H1 (cell line): Measurements from ENCODE around the gene FBXO44. TPM values are rescaled to one million over a fixed set of nuclear protein-coding genes. Genes with fewer than 3 reads are reported as not detected.

Experiments
- CTCF ChIA-PET: fragments of 300-600 bp; sonication (Branson Sonifier 250); formaldehyde crosslinking; loops from one replicate; lab custom pipeline; 2021; ENCODE audit not compliant: partially characterized antibody; lab: Charles Lee
- POLR2A ChIA-PET: fragments of 300-600 bp; sonication (Branson Sonifier 250); formaldehyde crosslinking; loops from one replicate; lab custom pipeline; 2021; ENCODE audit warnings: inconsistent platforms; ENCODE audit not compliant: partially characterized antibody; lab: Charles Lee
- DNase-seq, 2 experiments: peaks; one replicate each; pipeline versions ENCODE4 v3.0.0 to v3.0.0-alpha.2; 2010 to 2022; ENCODE audit warnings: low spot score in 2 of 2, low read depth in 1 of 2, mixed read lengths in 1 of 2
- FAIRE-seq: peaks from 2 replicates; lab custom pipeline; 2011; peaks lifted over from hg19 to GRCh38; lab: Jason Lieb, UNC
- H2AFZ ChIP-seq: 2 replicates; pipeline ENCODE4 v1.8.1; 2012; ENCODE audit warnings: low read length, inconsistent platforms
- H2AK5ac ChIP-seq: 2 replicates; pipeline ENCODE4 v1.6.1; 2013; ENCODE audit warnings: low read depth, low read length
- H2BK120ac ChIP-seq: replicated peaks from 2 replicates; pipeline ENCODE3; 2013; ENCODE audit warnings: low read depth, low read length, inconsistent platforms
- H2BK12ac ChIP-seq: 2 replicates; pipeline ENCODE4 v1.6.1; 2013; ENCODE audit warnings: low read depth, low read length
- H2BK15ac ChIP-seq: 2 replicates; pipeline ENCODE4 v1.6.1; 2013; ENCODE audit warnings: low read length
- H2BK20ac ChIP-seq: 2 replicates; pipeline ENCODE4 v1.6.1; 2013; ENCODE audit warnings: low read length
- H2BK5ac ChIP-seq: 2 replicates; pipeline ENCODE4 v1.6.1; 2013; ENCODE audit warnings: low read depth, low read length
- H3K14ac ChIP-seq: 2 replicates; pipeline ENCODE4 v1.6.1; 2013; ENCODE audit warnings: inconsistent platforms; ENCODE audit not compliant: insufficient read length
- H3K18ac ChIP-seq: 2 replicates; pipeline ENCODE4 v1.6.1; 2013; ENCODE audit warnings: low read length; ENCODE audit errors: extremely low read depth
- H3K23ac ChIP-seq: 2 replicates; pipeline ENCODE4 v1.6.1; 2013; ENCODE audit warnings: inconsistent platforms; ENCODE audit not compliant: insufficient read length
- H3K23me2 ChIP-seq: 2 replicates; pipeline ENCODE4 v1.6.1; 2013; ENCODE audit warnings: low read depth, low read length
- H3K27ac ChIP-seq: 2 replicates; pipeline ENCODE4 v1.6.1; 2011; ENCODE audit warnings: low read depth, low read length, inconsistent platforms
- H3K27me3 ChIP-seq, 4 experiments: replicated peaks in 1 of 4; 1 replicate in 1 of 4; 2 replicates in 3 of 4; pipeline versions ENCODE4 v1.6.1 to v1.8.1; 2011 to 2013; ENCODE audit warnings: low read length in 3 of 4, mild to moderate bottlenecking in 3 of 4, inconsistent platforms in 2 of 4, mixed read lengths in 2 of 4, moderate library complexity in 1 of 4; ENCODE audit not compliant: control insufficient read depth in 3 of 4, insufficient read depth in 3 of 4; ENCODE audit errors: extremely low read depth in 1 of 4
- H3K36me3 ChIP-seq, 4 experiments: 2 replicates each; pipeline versions ENCODE4 v1.6.1 to v1.8.1; 2011 to 2013; ENCODE audit warnings: mild to moderate bottlenecking in 4 of 4, low read length in 3 of 4, moderate library complexity in 2 of 4, control low read depth in 1 of 4, inconsistent platforms in 1 of 4; ENCODE audit not compliant: insufficient read depth in 4 of 4, control insufficient read depth in 2 of 4
- H3K4ac ChIP-seq: replicated peaks from 2 replicates; pipeline ENCODE3; 2013; ENCODE audit warnings: low read length, low read depth, mixed read lengths, inconsistent platforms; ENCODE audit not compliant: insufficient read length
- H3K4me1 ChIP-seq, 4 experiments: replicated peaks in 1 of 4; 1 replicate in 1 of 4; 2 replicates in 3 of 4; pipeline versions ENCODE4 v1.6.1 to v1.8.1; 2011 to 2013; ENCODE audit warnings: low read length in 3 of 4, inconsistent platforms in 2 of 4, mixed read lengths in 1 of 4; ENCODE audit not compliant: insufficient read depth in 4 of 4, control insufficient read depth in 3 of 4
- H3K4me2 ChIP-seq, 2 experiments: 2 replicates each; pipeline versions ENCODE4 v1.6.1 to v1.8.1; 2011 to 2013; ENCODE audit warnings: low read depth in 2 of 2, low read length in 2 of 2, control low read depth in 1 of 2, inconsistent platforms in 1 of 2, mild to moderate bottlenecking in 1 of 2; ENCODE audit not compliant: insufficient read depth in 1 of 2
- H3K4me3 ChIP-seq, 4 experiments: fragments of 200-600, 300-600 bp in 1 of 4; sonication (generic), shearing (Covaris generic), sonication (Bioruptor Twin) in 1 of 4; 2 replicates each; pipeline versions ENCODE4 v1.5.1 to v1.8.1; 2011 to 2016; ENCODE audit warnings: low read length in 4 of 4, low read depth in 3 of 4, control low read depth in 2 of 4, inconsistent platforms in 2 of 4, mild to moderate bottlenecking in 2 of 4, mixed read lengths in 1 of 4, moderate library complexity in 1 of 4; ENCODE audit not compliant: insufficient read depth in 2 of 4; ENCODE audit errors: extremely low read depth in 1 of 4
- H3K56ac ChIP-seq: replicated peaks from 2 replicates; pipeline ENCODE3; 2013; ENCODE audit warnings: low read depth, mild to moderate bottlenecking, mixed read lengths, low read length, inconsistent platforms; ENCODE audit not compliant: insufficient read length
- H3K79me1 ChIP-seq: 2 replicates; pipeline ENCODE4 v1.6.1; 2013; ENCODE audit warnings: low read depth, low read length, control low read depth
- H3K79me2 ChIP-seq, 2 experiments: 2 replicates each; pipeline versions ENCODE4 v1.6.1 to v1.8.1; 2012 to 2013; ENCODE audit warnings: low read length in 2 of 2, mild to moderate bottlenecking in 2 of 2, inconsistent platforms in 1 of 2; ENCODE audit not compliant: insufficient read depth in 2 of 2, control insufficient read depth in 1 of 2
- H3K9ac ChIP-seq, 4 experiments: replicated peaks in 1 of 4; 1 replicate in 1 of 4; 2 replicates in 3 of 4; pipeline versions ENCODE4 v1.6.1 to v1.8.1; 2011 to 2013; ENCODE audit warnings: low read depth in 3 of 4, low read length in 3 of 4, control low read depth in 2 of 4, mild to moderate bottlenecking in 2 of 4, moderate library complexity in 2 of 4, inconsistent platforms in 1 of 4; ENCODE audit errors: extremely low read depth in 1 of 4
- H3K9me3 ChIP-seq, 2 experiments: 2 replicates each; pipeline versions ENCODE4 v1.6.1 to v1.8.1; 2012 to 2013; ENCODE audit warnings: mild to moderate bottlenecking in 2 of 2, moderate library complexity in 2 of 2, control low read depth in 1 of 2, inconsistent platforms in 1 of 2, low read depth in 1 of 2, low read length in 1 of 2, mixed read lengths in 1 of 2; ENCODE audit not compliant: insufficient read depth in 2 of 2
- H4K20me1 ChIP-seq, 2 experiments: replicated peaks in 1 of 2; 2 replicates each; pipeline versions ENCODE3 to v1.8.1; 2011 to 2013; ENCODE audit warnings: inconsistent platforms in 2 of 2, low read length in 2 of 2, mild to moderate bottlenecking in 1 of 2; ENCODE audit not compliant: insufficient read depth in 2 of 2, control insufficient read depth in 1 of 2
- H4K5ac ChIP-seq: 2 replicates; pipeline ENCODE4 v1.6.1; 2013; ENCODE audit warnings: low read length, low read depth, mixed read lengths, inconsistent platforms; ENCODE audit not compliant: insufficient read length
- H4K8ac ChIP-seq: 2 replicates; pipeline ENCODE4 v1.8.0; 2013; ENCODE audit warnings: mild to moderate bottlenecking, moderate library complexity, low read length, inconsistent platforms; ENCODE audit not compliant: insufficient read depth; ENCODE audit errors: extremely low read depth
- H4K91ac ChIP-seq: replicated peaks from 2 replicates; pipeline ENCODE3; 2013; ENCODE audit warnings: low read length, mixed read lengths, inconsistent platforms; ENCODE audit not compliant: insufficient read length
- ATF3 ChIP-seq: IDR thresholded peaks from 2 replicates; pipeline ENCODE4 v1.6.1; 2011; ENCODE audit warnings: low read depth, mild to moderate bottlenecking, low read length; ENCODE audit not compliant: insufficient read depth
- CBX5 ChIP-seq: fragments of 300-800, 300-1000 bp; sonication (generic); IDR thresholded peaks from 2 replicates; pipeline ENCODE4 v1.7.1; 2016; ENCODE audit warnings: antibody characterized with exemption, low read length, low read depth
- GABPA ChIP-seq: IDR thresholded peaks from 2 replicates; pipeline ENCODE4 v1.6.1; 2011; ENCODE audit warnings: mild to moderate bottlenecking, low read length, moderate library complexity, borderline replicate concordance; ENCODE audit not compliant: insufficient read depth
- KDM1A ChIP-seq: fragments of 200-600, 300-600 bp; sonication (generic); IDR thresholded peaks from 2 replicates; pipeline ENCODE4 v1.7.1; 2016; ENCODE audit warnings: mild to moderate bottlenecking, low read length, borderline replicate concordance
- KDM5A ChIP-seq: fragments of 200-600 bp; IDR thresholded peaks from 2 replicates; pipeline ENCODE4 v1.7.1; 2012; ENCODE audit warnings: mild to moderate bottlenecking, low read length, inconsistent platforms, mixed read lengths
- NANOG ChIP-seq: IDR thresholded peaks from 2 replicates; pipeline ENCODE4 v1.6.1; 2011; ENCODE audit warnings: low read length, low read depth, mild to moderate bottlenecking, inconsistent platforms; ENCODE audit not compliant: insufficient read depth, poor library complexity, severe bottlenecking
- PHF8 ChIP-seq: fragments of 200-600 bp; sonication (generic); conservative IDR thresholded peaks from 2 replicates; pipeline ENCODE4 v1.7.1; 2012; ENCODE audit warnings: low read depth, mild to moderate bottlenecking, inconsistent platforms, low read length, moderate library complexity
- POLR2AphosphoS5 ChIP-seq: IDR thresholded peaks from 2 replicates; pipeline ENCODE4 v1.6.1; 2011; ENCODE audit warnings: low read depth, low read length
- RNF2 ChIP-seq: fragments of 200-900, 300-1000 bp; sonication (generic); IDR thresholded peaks from 2 replicates; pipeline ENCODE4 v1.7.1; 2016; ENCODE audit warnings: borderline replicate concordance, low read depth, mild to moderate bottlenecking, antibody characterized with exemption, low read length; ENCODE audit not compliant: poor library complexity, severe bottlenecking; ENCODE audit errors: missing control alignments
- WGBS, 2 experiments: shearing (Covaris generic) in 1 of 2; methylation state at CpG; one replicate each; pipeline versions ENCODE4 v1.1.6 to v1.1.7; 2013 to 2015; ENCODE audit warnings: low lambda C conversion rate in 2 of 2, mixed read lengths in 2 of 2, inconsistent platforms in 1 of 2, low coverage in 1 of 2, missing lambda C conversion rate in 1 of 2; ENCODE audit not compliant: insufficient replicate concordance in 2 of 2, insufficient coverage in 1 of 2, insufficient read length in 1 of 2; ENCODE audit errors: extremely low coverage in 1 of 2, missing lambda C conversion rate in 1 of 2; 5-methylcytosine and 5-hydroxymethylcytosine counted together
- polyA plus RNA-seq, 7 experiments: library from polyadenylated mRNA; depleted of rRNA in 3 of 7; stranded (reverse) in 5 of 7; unstranded in 2 of 7; fragments of >200 nt in 5 of 7; fragments of 200-250 nt in 2 of 7; gene quantifications; 1 replicate in 5 of 7; 2 replicates in 1 of 7; 4 replicates in 1 of 7; pipeline versions ENCODE4 v1.2.1 to v1.2.3, GENCODE V29; 2011 to 2013; ENCODE audit warnings: missing spikeins in 2 of 7, mixed read lengths in 2 of 7
- total RNA-seq: library from RNA; stranded (reverse); fragmentation: NEBNext Ultra II Directional; extraction: Animal tissue kit (Norgen Biotek cat#: 25700); gene quantifications from 2 replicates; pipeline ENCODE4 v1.2.1, GENCODE V29; 2021
- TF ChIP-seq, protein P1 (sequence below): IDR thresholded peaks from 2 replicates; pipeline ENCODE4 v1.6.1; 2012; ENCODE audit warnings: inconsistent platforms

FBXO44 gene
- total and polyA plus RNA-seq, 2 of the 8 experiments (the other 6 are each of a cell fraction or from before 2014, with no cell fraction given) = 27.0 to 27.2 TPM

DNA sequence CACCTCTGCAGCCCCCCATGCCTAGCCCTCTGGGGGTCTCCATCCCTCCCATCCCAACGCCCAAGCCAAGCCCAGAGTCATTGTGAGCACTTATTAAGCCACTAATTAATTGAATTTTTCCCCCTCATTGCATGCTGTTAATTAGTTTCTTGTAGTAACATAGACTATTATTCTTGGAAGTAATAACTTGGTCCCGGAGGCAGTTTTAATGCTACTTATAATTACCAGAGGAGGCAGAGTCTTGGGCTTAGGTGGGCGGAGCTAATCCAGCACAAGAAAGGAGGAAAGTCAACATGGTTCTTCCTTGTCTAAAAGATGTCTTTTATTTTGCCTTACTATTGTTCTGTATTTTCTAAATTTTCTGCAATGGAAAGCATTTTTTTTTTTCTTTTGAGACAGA lies 28.1 kb upstream of the FBXO44 start:
- Histone ChIP-seq H2BK120ac (no peak overlapping the region), H3K4ac (no peak overlapping the region), H2AK5ac (no peak overlapping the region), H4K8ac (no peak overlapping the region), H4K5ac (no peak overlapping the region), H3K9ac (no peak overlapping the region), H3K4me1 (no peaks in the 10 kb centered on the region), H3K27me3 (no peaks in the 10 kb centered on the region), H2BK5ac (no peak overlapping the region), H3K23me2 (no peaks in the 10 kb centered on the region), H3K79me1 (no peaks in the 10 kb centered on the region), H2BK12ac (no peak overlapping the region), H4K91ac (no peak overlapping the region), H3K23ac (no peak overlapping the region), H3K18ac (no peak overlapping the region), H3K36me3 (no peaks in the 10 kb centered on the region), H3K4me2 (no peak overlapping the region), H2BK15ac (no peak overlapping the region), H3K79me2 (no peaks in the 10 kb centered on the region), H3K9me3 (no peaks in the 10 kb centered on the region), H3K56ac (no peak overlapping the region), H4K20me1 (no peaks in the 10 kb centered on the region), H3K4me3 (no peak overlapping the region), H3K14ac (no peak overlapping the region), H2BK20ac (no peak overlapping the region), H3K27ac (no peak overlapping the region), H2AFZ (no peak overlapping the region)
- no peak for DNase-seq
- POLR2A ChIA-PET = interaction anchor here (1.5 kb wide), 2 partner anchors 11 to 13 kb away, joined by 3 to 5 read pairs; no protein-coding TSS in a partner anchor
- no peak for TF ChIP-seq POLR2AphosphoS5
- no peak for TF ChIP-seq PHF8
- no peak for TF ChIP-seq NANOG
- TF ChIP-seq GABPA = no peak
- no peak for TF ChIP-seq CBX5
- TF ChIP-seq, protein P1, sequence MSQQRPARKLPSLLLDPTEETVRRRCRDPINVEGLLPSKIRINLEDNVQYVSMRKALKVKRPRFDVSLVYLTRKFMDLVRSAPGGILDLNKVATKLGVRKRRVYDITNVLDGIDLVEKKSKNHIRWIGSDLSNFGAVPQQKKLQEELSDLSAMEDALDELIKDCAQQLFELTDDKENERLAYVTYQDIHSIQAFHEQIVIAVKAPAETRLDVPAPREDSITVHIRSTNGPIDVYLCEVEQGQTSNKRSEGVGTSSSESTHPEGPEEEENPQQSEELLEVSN = no peak
- no peak for TF ChIP-seq KDM5A
- no peak for TF ChIP-seq KDM1A
- no peak for TF ChIP-seq ATF3
- no peak for TF ChIP-seq RNF2
- no peak for FAIRE-seq
- WGBS, 2 experiments = 89% methylated on average over 3 of the region's 3 CpGs; no CpG with 5 or more reads in 1 of the 2 experiments
- CTCF ChIA-PET = interaction anchor here (0.7 to 2.3 kb wide), 7 partner anchors 15 to 316 kb away, joined by 3 to 10 read pairs (median 4); no protein-coding TSS in a partner anchor
